Neural cell (in vitro differentiated cells): Measurements from ENCODE around the gene RASD2. TPM values are rescaled to one million over a fixed set of nuclear protein-coding genes. Genes with fewer than 3 reads are reported as not detected.

ENCODE experiments used
- H2AFZ ChIP-seq: fragments of 200-600, 300-800 bp; sonication (generic), shearing (Covaris generic); 2 replicates; pipeline ENCODE4 v1.6.0; 2014; ENCODE audit warnings: low read depth, mild to moderate bottlenecking, antibody characterized with exemption, low read length, moderate library complexity
- H3F3A ChIP-seq: fragments of 200-600 bp; shearing (Covaris generic); 2 replicates; pipeline ENCODE4 v1.6.1; 2016; ENCODE audit warnings: mild to moderate bottlenecking, moderate library complexity, mixed read lengths, antibody characterized with exemption, low read length; ENCODE audit not compliant: insufficient read depth, poor library complexity, severe bottlenecking
- H3K27ac ChIP-seq: fragments of 200-600, 300-800 bp; sonication (generic), shearing (Covaris generic); 2 replicates; pipeline ENCODE4 v1.5.1; 2014; ENCODE audit warnings: mild to moderate bottlenecking, low read length, moderate library complexity
- H3K27me3 ChIP-seq: fragments of 300-800, 200-600 bp; sonication (generic), shearing (Covaris generic); 2 replicates; pipeline ENCODE4 v1.6.0; 2014; ENCODE audit warnings: mild to moderate bottlenecking, low read depth, low read length, moderate library complexity; ENCODE audit not compliant: insufficient read depth
- H3K36me3 ChIP-seq: fragments of 300-800, 200-600 bp; sonication (generic), shearing (Covaris generic); 2 replicates; pipeline ENCODE4 v1.5.1; 2014; ENCODE audit warnings: mild to moderate bottlenecking, antibody characterized with exemption, low read length, moderate library complexity; ENCODE audit not compliant: insufficient read depth
- H3K4me2 ChIP-seq: fragments of 300-800, 200-600 bp; sonication (generic), shearing (Covaris generic); 2 replicates; pipeline ENCODE4 v1.6.0; 2014; ENCODE audit warnings: mild to moderate bottlenecking, low read length
- H3K4me3 ChIP-seq: fragments of 300-800, 200-600 bp; sonication (generic), shearing (Covaris generic); 2 replicates; pipeline ENCODE4 v1.5.1; 2014; ENCODE audit warnings: mild to moderate bottlenecking, low read length, moderate library complexity
- H3K79me2 ChIP-seq: fragments of 200-600 bp; shearing (Covaris generic); replicated peaks from 2 replicates; pipeline ENCODE4 v1.6.0; 2014; ENCODE audit warnings: mild to moderate bottlenecking, low read length, moderate library complexity; ENCODE audit not compliant: insufficient read depth
- H3K9ac ChIP-seq: fragments of 300-800, 200-600 bp; sonication (generic), shearing (Covaris generic); 2 replicates; pipeline ENCODE4 v1.6.1; 2016; ENCODE audit warnings: mild to moderate bottlenecking, low read length, mixed read lengths
- H3K9me2 ChIP-seq: fragments of 200-600 bp; shearing (Covaris generic); 2 replicates; pipeline ENCODE4 v1.6.1; 2016; ENCODE audit warnings: mild to moderate bottlenecking, low read length, mixed read lengths; ENCODE audit not compliant: insufficient read depth
- H3K9me3 ChIP-seq: fragments of 200-600, 300-800 bp; sonication (generic), shearing (Covaris generic); 2 replicates; pipeline ENCODE4 v1.6.1; 2016; ENCODE audit warnings: mild to moderate bottlenecking, mixed run types, low read length, moderate library complexity, mixed read lengths
- H4K20me1 ChIP-seq: fragments of 200-600 bp; shearing (Covaris generic); 2 replicates; pipeline ENCODE4 v1.6.1; 2016; ENCODE audit warnings: mild to moderate bottlenecking, mixed run types; ENCODE audit not compliant: insufficient read depth
- EP300 ChIP-seq: fragments of 450-650 bp; conservative IDR thresholded peaks from 2 replicates; pipeline ENCODE4 v1.6.1; 2014; ENCODE audit warnings: antibody characterized with exemption, mild to moderate bottlenecking, moderate library complexity; ENCODE audit not compliant: poor library complexity, severe bottlenecking
- EZH2 ChIP-seq: fragments of 200-600, 300-800 bp; shearing (Covaris generic), sonication (generic); IDR thresholded peaks from 2 replicates; pipeline ENCODE4 v1.6.1; 2014; ENCODE audit warnings: antibody characterized with exemption, low read length, borderline replicate concordance, mild to moderate bottlenecking; ENCODE audit not compliant: insufficient read depth, poor library complexity, severe bottlenecking
- MXI1 ChIP-seq: fragments of 450-650 bp; conservative IDR thresholded peaks from 2 replicates; pipeline ENCODE4 v1.6.1; 2014; ENCODE audit warnings: antibody characterized with exemption, mild to moderate bottlenecking; ENCODE audit not compliant: poor library complexity, severe bottlenecking
- POLR2AphosphoS5 ChIP-seq: IDR thresholded peaks from 2 replicates; pipeline ENCODE4 v1.6.1; 2012
- RAD21 ChIP-seq: fragments of 450-650 bp; conservative IDR thresholded peaks from 2 replicates; pipeline ENCODE4 v1.6.1; 2014; ENCODE audit warnings: antibody characterized with exemption, mild to moderate bottlenecking, moderate library complexity
- REST ChIP-seq: IDR thresholded peaks from 2 replicates; pipeline ENCODE4 v1.6.1; 2012; ENCODE audit warnings: borderline replicate concordance
- SMC3 ChIP-seq: fragments of 450-650 bp; conservative IDR thresholded peaks from 2 replicates; pipeline ENCODE4 v1.6.1; 2014; ENCODE audit warnings: antibody characterized with exemption, mild to moderate bottlenecking, moderate library complexity; ENCODE audit not compliant: poor library complexity
- TAF1 ChIP-seq: IDR thresholded peaks from 2 replicates; pipeline ENCODE4 v1.6.1; 2012; ENCODE audit warnings: low read depth
- polyA plus RNA-seq: library from polyadenylated mRNA; depleted of rRNA; stranded (reverse); fragments of >200 nt; gene quantifications from 2 replicates; pipeline ENCODE4 v1.2.3, GENCODE V29; 2014
- TF ChIP-seq, protein P1 (sequence below): fragments of 450-650 bp; IDR thresholded peaks from 2 replicates; pipeline ENCODE4 v1.5.1; 2014; ENCODE audit warnings: antibody characterized with exemption, mild to moderate bottlenecking, moderate library complexity; ENCODE audit not compliant: poor library complexity, severe bottlenecking

Gene RASD2
- polyA plus RNA-seq, 1 donor from 2014 or later: 0.14 TPM

DNA sequence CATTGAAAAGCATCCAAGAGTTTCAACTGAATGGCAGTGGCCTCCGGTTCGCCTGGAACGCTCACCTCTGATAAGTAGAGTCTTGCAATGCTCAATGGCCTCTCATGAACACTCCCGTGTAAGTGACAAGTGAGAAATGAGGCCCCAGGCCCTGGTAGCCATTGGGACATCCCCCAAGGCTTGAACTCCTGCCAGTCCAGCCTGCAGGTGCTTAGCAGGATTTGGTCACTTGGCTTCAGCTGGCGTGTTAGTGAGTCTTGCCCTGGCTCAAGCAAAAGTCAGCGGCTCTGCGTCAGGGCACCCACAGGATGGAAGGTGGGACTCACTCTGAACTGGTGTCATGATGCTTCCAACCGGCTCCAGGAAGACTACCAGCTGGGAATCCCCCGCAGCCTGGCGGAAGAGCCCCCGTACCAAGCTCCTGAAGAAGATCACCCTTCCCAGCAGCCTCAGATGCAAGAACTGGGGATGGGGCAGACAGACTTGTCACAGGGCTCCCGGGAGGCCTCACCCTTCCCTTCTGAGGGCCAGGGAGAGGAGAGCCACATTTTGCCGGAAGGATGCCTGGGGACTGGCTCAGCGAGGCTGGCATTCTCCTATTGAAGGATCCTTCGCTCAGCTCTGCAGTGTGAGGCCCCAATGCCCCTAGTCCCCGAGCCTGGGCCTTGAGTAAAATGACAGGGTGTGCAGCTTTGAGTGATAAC, 57.2 kb downstream of the RASD2 start:
- no peaks in the 10 kb centered on the region for H3K27me3 ChIP-seq

DNA sequence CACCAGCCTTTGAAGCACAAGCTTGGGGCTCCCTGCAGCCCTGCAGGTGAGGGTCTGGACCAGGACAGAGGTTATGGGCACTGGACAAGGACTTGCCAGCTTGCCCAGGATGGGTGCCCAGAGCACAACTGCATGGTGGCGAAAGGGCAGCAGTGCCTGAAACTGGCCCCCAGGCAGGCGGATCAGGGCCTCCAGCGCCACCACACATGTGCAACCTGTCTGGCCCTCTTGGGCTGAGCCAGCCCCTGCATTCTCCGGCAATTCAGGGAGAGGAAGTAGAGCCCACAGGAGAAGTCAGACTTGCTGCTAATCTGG, 57.7 kb downstream of the RASD2 start:
- Histone ChIP-seq H3K9ac (no peak overlapping the region), H4K20me1 (no peaks in the 10 kb centered on the region), H3F3A (no peaks in the 10 kb centered on the region), H3K36me3 (no peaks in the 10 kb centered on the region), H3K4me2 (no peak overlapping the region), H3K9me3 (no peaks in the 10 kb centered on the region), H3K27me3 (no peaks in the 10 kb centered on the region), H3K4me3 (no peak overlapping the region), H3K79me2 (no peaks in the 10 kb centered on the region), H2AFZ (no peak overlapping the region), H3K9me2 (no peaks in the 10 kb centered on the region), H3K27ac (no peak overlapping the region)
- TF ChIP-seq EP300: no peak
- TF ChIP-seq REST: no peak
- no peak for TF ChIP-seq TAF1
- no peak for TF ChIP-seq MXI1
- no peak for TF ChIP-seq RAD21
- no peak for TF ChIP-seq SMC3
- TF ChIP-seq POLR2AphosphoS5: no peak
- no peak for TF ChIP-seq EZH2

More for the DNA sequence above, 57.2 kb downstream of the RASD2 start:
- Histone ChIP-seq H3K4me2 (no peak overlapping the region), H3K36me3 (no peaks in the 10 kb centered on the region), H3F3A (no peaks in the 10 kb centered on the region), H3K79me2 (no peaks in the 10 kb centered on the region), H4K20me1 (no peaks in the 10 kb centered on the region), H2AFZ (no peak overlapping the region), H3K27ac (no peak overlapping the region), H3K9ac (no peak overlapping the region), H3K9me2 (no peaks in the 10 kb centered on the region), H3K4me3 (no peak overlapping the region), H3K9me3 (no peaks in the 10 kb centered on the region)
- TF ChIP-seq MXI1: no peak
- no peak for TF ChIP-seq TAF1
- TF ChIP-seq EP300: no peak
- no peak for TF ChIP-seq REST
- no peak for TF ChIP-seq EZH2
- no peak for TF ChIP-seq RAD21
- TF ChIP-seq, protein P1, sequence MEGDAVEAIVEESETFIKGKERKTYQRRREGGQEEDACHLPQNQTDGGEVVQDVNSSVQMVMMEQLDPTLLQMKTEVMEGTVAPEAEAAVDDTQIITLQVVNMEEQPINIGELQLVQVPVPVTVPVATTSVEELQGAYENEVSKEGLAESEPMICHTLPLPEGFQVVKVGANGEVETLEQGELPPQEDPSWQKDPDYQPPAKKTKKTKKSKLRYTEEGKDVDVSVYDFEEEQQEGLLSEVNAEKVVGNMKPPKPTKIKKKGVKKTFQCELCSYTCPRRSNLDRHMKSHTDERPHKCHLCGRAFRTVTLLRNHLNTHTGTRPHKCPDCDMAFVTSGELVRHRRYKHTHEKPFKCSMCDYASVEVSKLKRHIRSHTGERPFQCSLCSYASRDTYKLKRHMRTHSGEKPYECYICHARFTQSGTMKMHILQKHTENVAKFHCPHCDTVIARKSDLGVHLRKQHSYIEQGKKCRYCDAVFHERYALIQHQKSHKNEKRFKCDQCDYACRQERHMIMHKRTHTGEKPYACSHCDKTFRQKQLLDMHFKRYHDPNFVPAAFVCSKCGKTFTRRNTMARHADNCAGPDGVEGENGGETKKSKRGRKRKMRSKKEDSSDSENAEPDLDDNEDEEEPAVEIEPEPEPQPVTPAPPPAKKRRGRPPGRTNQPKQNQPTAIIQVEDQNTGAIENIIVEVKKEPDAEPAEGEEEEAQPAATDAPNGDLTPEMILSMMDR: no peak
- TF ChIP-seq SMC3: no peak
- no peak for TF ChIP-seq POLR2AphosphoS5
